GM20431 (cell line): ENCODE results near the gene SLC7A1.

Experiments
- in situ Hi-C: fragments of 300-500 bp; cut with MseI, MboI; formaldehyde crosslinking; loops from one replicate; pipeline ENCODE4 v1.15.0; 2020; ENCODE audit warnings: low sequenced_read_pairs; ENCODE audit not compliant: unreplicated experiment

Gene SLC7A1

DNA sequence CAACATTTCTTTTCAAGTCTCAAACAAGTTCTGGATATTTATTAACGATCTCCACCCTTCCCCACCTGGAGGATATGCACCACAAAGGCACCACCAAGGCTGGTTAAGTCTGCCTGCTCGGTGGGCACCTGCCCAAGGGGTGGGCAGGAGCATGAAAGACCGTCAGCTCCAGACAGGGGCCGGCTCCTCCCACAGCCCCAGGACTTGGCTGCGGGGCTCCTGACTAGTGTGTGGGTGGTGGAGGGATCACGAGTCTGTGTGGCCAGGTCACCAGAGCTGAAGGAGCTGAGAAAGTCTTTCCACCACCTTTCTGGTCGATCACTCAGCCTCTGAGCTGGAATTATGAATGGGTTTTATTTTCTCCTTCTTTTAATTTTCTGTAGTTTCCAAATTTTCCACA lies 7.8 kb downstream of the SLC7A1 start:
- in situ Hi-C loops, result no loop called here

- in situ Hi-C loops, result no loop called here
Observed at GRCh38 chr13:29583073-29583785, 12.3 kb downstream of the SLC7A1 start.

GRCh38 chr13:29582171-29582570 lies 13.3 kb downstream of the SLC7A1 start:
- in situ Hi-C loops, result no loop called here

DNA sequence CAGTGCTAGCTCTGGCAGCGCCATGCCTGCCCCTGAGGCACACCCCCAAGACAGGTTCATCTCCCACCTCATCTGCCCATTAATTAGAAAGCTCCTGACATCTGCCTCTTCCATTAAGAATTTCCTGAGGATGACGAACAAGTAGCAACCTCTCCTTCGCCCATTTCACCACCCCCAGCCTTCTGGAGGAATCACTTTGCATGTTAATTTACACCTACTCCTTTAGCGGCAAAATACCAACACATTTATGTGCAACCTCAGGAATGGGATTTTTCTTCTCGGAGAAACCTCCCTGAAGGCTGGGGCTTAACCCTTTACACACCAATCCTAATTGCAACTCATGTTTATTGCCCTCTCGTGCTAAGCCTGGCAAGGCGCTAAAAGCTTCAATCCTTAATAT lies 13.8 kb downstream of the SLC7A1 start:
- in situ Hi-C loops, result no loop called here

GRCh38 chr13:29579094-29579493 lies 16.4 kb downstream of the SLC7A1 start:
- in situ Hi-C loops, result no loop called here

GRCh38 chr13:29578300-29579085 lies 17.0 kb downstream of the SLC7A1 start:
- in situ Hi-C loops, result no loop called here

DNA sequence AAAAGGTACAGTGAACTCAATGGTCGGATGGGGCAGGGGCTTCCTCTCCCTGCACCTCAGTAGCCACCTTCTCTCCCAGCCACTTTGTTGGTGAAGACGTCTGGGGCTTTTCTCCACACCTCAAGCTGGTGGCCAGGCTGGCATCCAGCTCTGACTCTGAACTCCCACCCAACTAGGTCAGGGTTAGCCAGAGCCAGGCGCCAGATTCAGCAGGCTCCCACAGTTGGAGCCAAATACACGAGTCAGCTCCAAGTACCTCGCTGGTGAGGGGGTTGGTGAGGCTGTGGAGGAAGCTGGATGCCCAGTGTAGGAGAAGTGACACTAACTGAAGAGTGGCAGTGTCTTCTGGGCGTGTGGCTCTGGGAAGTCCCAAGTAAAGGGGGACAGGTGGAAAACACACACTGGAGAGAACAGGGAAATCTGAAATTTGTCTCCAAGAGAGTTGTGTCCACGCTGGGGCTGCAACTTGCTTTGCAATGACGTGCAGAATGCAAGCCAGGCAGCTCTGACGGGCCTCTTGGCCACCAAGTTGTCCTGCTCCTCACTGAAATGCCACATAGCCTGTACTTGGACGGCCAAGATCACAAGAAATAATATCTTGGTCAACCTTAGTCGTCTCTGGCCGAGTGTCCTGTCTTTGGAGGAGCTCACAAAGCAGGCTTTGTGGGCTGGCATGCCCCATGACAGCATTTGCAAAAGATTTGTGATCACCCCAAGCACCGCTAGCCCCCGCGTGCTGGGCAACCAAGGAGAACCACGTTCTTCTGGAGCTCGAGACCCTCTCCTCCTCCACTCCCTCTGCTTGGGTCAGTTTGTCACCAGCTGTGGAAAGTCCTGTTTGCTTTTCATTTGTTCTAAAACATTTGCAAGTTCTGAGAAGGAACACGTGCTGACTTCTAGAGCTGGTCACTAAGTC lies 18.1 kb downstream of the SLC7A1 start:
- in situ Hi-C loops, result no loop called here

GRCh38 chr13:29576581-29576980 lies 18.9 kb downstream of the SLC7A1 start:
- in situ Hi-C loops, result no loop called here

- in situ Hi-C loops, result no loop called here
Observed at GRCh38 chr13:29575098-29575497, 20.4 kb downstream of the SLC7A1 start.

DNA sequence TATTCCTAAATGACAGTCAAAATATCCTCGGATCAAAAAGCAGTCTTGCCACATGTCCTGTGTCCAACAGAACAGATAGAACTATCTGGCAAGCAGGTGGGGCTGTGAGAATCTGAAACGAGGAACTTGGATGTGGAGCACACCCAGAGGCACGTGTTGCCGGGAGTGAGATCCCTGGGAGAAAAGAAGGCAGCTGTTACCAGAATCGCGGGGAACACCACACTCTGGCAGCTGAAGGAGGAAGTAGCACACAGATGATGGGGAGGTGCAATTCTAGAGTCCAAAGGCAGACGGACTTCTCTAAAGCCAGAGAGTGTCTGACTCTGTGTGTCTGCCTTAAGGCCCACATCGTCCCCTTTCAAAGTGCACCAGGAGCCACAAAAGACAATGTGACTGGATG lies 22.3 kb downstream of the SLC7A1 start:
- in situ Hi-C loops, result no loop called here

DNA sequence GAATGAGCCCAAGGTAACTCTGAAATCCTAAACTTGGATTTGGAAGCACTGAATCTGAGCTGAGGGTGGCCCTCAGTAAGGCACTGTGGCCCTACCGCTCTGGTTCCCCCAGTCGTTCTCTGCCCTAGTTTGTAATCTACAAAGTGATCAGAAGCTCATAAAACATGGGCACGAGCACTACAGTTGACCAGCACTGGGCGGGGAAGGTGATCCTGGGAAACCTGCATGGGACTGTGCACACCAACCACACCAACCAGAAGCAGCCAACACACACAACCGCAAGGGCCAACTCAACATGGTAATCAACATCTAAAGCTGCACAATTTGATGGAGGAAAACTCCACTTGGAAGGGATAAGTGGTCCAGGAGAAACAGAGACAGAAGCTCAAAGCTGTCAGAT lies 22.9 kb downstream of the SLC7A1 start:
- in situ Hi-C loops, result no loop called here

- in situ Hi-C loops, result no loop called here
Observed at GRCh38 chr13:29571876-29572570, 23.5 kb downstream of the SLC7A1 start.

GRCh38 chr13:29570051-29570654 lies 25.3 kb downstream of the SLC7A1 start:
- in situ Hi-C loops, result no loop called here

- in situ Hi-C loops, result no loop called here
Observed at GRCh38 chr13:29569253-29570050, 26.0 kb downstream of the SLC7A1 start.

DNA sequence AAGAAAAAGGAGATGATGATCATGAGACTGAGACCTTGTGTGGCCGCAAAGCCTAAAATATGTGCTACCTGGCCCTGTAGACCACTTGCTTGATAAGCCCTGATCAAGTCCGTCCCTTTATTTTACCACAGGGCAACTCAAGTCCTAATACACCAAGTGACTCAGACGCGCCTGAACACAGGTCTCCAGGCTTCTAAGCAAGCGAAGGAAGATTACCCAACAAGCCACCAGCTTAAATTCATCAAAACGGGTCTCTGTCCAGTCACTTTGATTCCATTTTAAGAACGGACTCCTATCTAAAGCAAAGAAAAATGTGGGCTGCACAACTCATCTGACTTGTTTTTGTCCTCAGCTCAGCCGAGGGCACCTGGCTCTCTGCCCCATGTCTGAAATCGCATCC lies 26.8 kb downstream of the SLC7A1 start:
- in situ Hi-C loops, result no loop called here

DNA sequence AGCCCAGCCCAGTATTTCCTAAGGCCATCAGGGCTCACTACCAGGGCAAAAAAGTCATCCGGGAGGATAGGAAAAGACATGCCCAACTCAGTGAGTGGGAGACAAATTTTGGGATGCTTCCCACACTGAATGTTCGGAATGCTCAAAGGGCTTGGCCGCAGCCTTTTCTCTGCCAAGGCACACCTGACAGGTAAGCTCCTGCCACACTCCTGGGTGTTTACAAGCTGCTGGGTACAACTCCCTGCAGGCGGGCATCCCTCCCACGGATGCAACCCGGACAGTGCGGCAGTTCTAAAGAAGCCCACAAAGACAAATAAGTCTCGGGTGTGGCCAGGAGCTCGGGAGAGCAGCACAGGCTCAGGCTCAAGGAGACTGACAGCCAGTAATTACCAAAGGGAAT lies 28.1 kb downstream of the SLC7A1 start:
- in situ Hi-C loops, result no loop called here

- in situ Hi-C loops, result no loop called here
Observed at GRCh38 chr13:29566206-29566605, 29.3 kb downstream of the SLC7A1 start.

DNA sequence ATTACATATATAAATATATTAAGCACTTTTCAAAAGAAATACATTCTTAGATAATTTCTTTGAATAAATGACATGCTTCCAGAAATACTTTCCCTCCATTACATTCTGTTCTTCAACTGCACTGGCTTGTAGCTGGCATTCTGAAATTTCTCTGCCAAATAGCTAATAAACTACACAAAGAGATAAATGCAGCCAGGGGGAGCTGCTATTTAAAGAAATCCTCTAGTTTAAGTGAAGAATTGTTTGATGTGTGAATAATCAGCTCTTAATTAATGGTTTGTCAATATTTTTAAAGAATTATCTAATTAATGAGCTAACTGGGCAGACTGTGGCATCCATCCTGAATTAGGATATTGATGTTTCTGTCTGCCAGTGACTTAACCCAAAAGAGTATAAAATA lies 30.7 kb downstream of the SLC7A1 start:
- in situ Hi-C loops, result no loop called here

GRCh38 chr13:29564373-29564772 lies 31.1 kb downstream of the SLC7A1 start:
- in situ Hi-C loops, result no loop called here
